Astrocyte (in vitro differentiated cells and primary cell): ENCODE measurements around the gene MLLT10. TPM values are rescaled to one million over a fixed set of nuclear protein-coding genes. Genes with fewer than 3 reads are reported as not detected.
A peak's percentile ranks its signal among the peaks of the same experiment; 100 is the strongest.

Source experiments
- DNase-seq: peaks from one replicate; pipeline ENCODE4 v3.0.0-alpha.2; 2010; ENCODE audit warnings: low read depth
- FAIRE-seq: peaks from 2 replicates; lab custom pipeline; 2011; peaks lifted over from hg19 to GRCh38; lab: Jason Lieb, UNC
- H2AFZ ChIP-seq: 2 replicates; pipeline ENCODE4 v1.6.0; 2012; ENCODE audit warnings: low read depth, low read length, inconsistent platforms
- H3K27ac ChIP-seq: 2 replicates; pipeline ENCODE4 v1.5.1; 2011; ENCODE audit warnings: low read depth, low read length, inconsistent platforms
- H3K27me3 ChIP-seq: 2 replicates; pipeline ENCODE4 v1.6.0; 2011; ENCODE audit warnings: low read length, inconsistent platforms; ENCODE audit not compliant: insufficient read depth
- H3K36me3 ChIP-seq: 2 replicates; pipeline ENCODE4 v1.5.1; 2011; ENCODE audit warnings: low read length, inconsistent platforms; ENCODE audit not compliant: insufficient read depth
- H3K4me1 ChIP-seq: 2 replicates; pipeline ENCODE4 v1.5.1; 2011; ENCODE audit warnings: low read length, inconsistent platforms; ENCODE audit not compliant: insufficient read depth
- H3K4me2 ChIP-seq: 2 replicates; pipeline ENCODE4 v1.6.0; 2012; ENCODE audit warnings: low read length, inconsistent platforms
- H3K4me3 ChIP-seq: 2 replicates; pipeline ENCODE4 v1.5.1; 2011; ENCODE audit warnings: low read depth, mild to moderate bottlenecking, low read length, inconsistent platforms; ENCODE audit not compliant: insufficient read depth
- H3K79me2 ChIP-seq: 2 replicates; pipeline ENCODE4 v1.6.0; 2012; ENCODE audit warnings: mild to moderate bottlenecking, low read length, inconsistent platforms; ENCODE audit not compliant: insufficient read depth
- H3K9ac ChIP-seq: 2 replicates; pipeline ENCODE4 v1.6.0; 2012; ENCODE audit warnings: mild to moderate bottlenecking, low read length, inconsistent platforms
- H3K9me3 ChIP-seq: 2 replicates; pipeline ENCODE4 v1.5.1; 2012; ENCODE audit warnings: low read depth, mild to moderate bottlenecking, low read length, inconsistent platforms; ENCODE audit not compliant: insufficient read depth
- H4K20me1 ChIP-seq: 2 replicates; pipeline ENCODE4 v1.6.0; 2012; ENCODE audit warnings: low read length, inconsistent platforms; ENCODE audit not compliant: insufficient read depth
- H3K27ac Mint-ChIP-seq: one replicate; pipeline ENCODE4 v1.8.0; 2021; ENCODE audit warnings: mild to moderate bottlenecking, mixed read lengths; ENCODE audit not compliant: unreplicated experiment
- H3K27me3 Mint-ChIP-seq: one replicate; pipeline ENCODE4 v1.8.0; 2021; ENCODE audit warnings: low read depth, mixed read lengths; ENCODE audit not compliant: unreplicated experiment
- H3K36me3 Mint-ChIP-seq: one replicate; pipeline ENCODE4 v1.8.0; 2021; ENCODE audit warnings: low read depth, mixed read lengths; ENCODE audit not compliant: unreplicated experiment
- H3K4me1 Mint-ChIP-seq: one replicate; pipeline ENCODE4 v1.8.0; 2021; ENCODE audit warnings: low read depth, mixed read lengths; ENCODE audit not compliant: unreplicated experiment
- H3K4me3 Mint-ChIP-seq: one replicate; pipeline ENCODE4 v1.8.0; 2021; ENCODE audit warnings: mild to moderate bottlenecking, moderate library complexity, mixed read lengths; ENCODE audit not compliant: unreplicated experiment
- H3K9me3 Mint-ChIP-seq: one replicate; pipeline ENCODE4 v1.8.0; 2021; ENCODE audit warnings: mild to moderate bottlenecking, mixed read lengths; ENCODE audit not compliant: unreplicated experiment
- EZH2 ChIP-seq: IDR thresholded peaks from 2 replicates; pipeline ENCODE4 v1.6.1; 2012; ENCODE audit warnings: mild to moderate bottlenecking, low read length, inconsistent platforms; ENCODE audit not compliant: insufficient read depth
- total RNA-seq: library from RNA; stranded (reverse); gene quantifications from 2 replicates; pipeline ENCODE4 v1.2.1, GENCODE V29; 2021
- TF ChIP-seq, protein P1 (sequence below): IDR thresholded peaks from 2 replicates; pipeline ENCODE4 v1.5.1; 2011; ENCODE audit warnings: low read depth, mild to moderate bottlenecking, inconsistent platforms, low read length, moderate library complexity; ENCODE audit not compliant: insufficient read depth

MLLT10 gene
- total RNA-seq, 1 donor from 2014 or later = 46.9 TPM

GRCh38 chr10:21677551-21677950 is 143.5 kb downstream of the MLLT10 start:
- peaks cover 3% of the 10 kb centered on the region for H3K36me3 Mint-ChIP-seq
- Histone ChIP-seq H3K27me3 (no peaks in the 10 kb centered on the region), H2AFZ (no peak overlapping the region), H4K20me1 (peaks cover 27% of the 10 kb centered on the region), H3K4me2 (no peak overlapping the region), H3K27ac (no peak overlapping the region), H3K4me3 (no peak overlapping the region), H3K79me2 (peaks cover 15% of the 10 kb centered on the region), H3K4me1 (no peaks in the 10 kb centered on the region), H3K36me3 (no peaks in the 10 kb centered on the region), H3K9me3 (no peaks in the 10 kb centered on the region), H3K9ac (no peak overlapping the region)
- H3K9me3 Mint-ChIP-seq = no peaks in the 10 kb centered on the region
- FAIRE-seq (no peak), DNase-seq (no peak)
- H3K27ac Mint-ChIP-seq = no peak overlapping the region
- peaks cover 3% of the 10 kb centered on the region for H3K4me1 Mint-ChIP-seq
- TF ChIP-seq, protein P1, sequence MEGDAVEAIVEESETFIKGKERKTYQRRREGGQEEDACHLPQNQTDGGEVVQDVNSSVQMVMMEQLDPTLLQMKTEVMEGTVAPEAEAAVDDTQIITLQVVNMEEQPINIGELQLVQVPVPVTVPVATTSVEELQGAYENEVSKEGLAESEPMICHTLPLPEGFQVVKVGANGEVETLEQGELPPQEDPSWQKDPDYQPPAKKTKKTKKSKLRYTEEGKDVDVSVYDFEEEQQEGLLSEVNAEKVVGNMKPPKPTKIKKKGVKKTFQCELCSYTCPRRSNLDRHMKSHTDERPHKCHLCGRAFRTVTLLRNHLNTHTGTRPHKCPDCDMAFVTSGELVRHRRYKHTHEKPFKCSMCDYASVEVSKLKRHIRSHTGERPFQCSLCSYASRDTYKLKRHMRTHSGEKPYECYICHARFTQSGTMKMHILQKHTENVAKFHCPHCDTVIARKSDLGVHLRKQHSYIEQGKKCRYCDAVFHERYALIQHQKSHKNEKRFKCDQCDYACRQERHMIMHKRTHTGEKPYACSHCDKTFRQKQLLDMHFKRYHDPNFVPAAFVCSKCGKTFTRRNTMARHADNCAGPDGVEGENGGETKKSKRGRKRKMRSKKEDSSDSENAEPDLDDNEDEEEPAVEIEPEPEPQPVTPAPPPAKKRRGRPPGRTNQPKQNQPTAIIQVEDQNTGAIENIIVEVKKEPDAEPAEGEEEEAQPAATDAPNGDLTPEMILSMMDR = no peak
- H3K4me3 Mint-ChIP-seq = no peak overlapping the region
- H3K27me3 Mint-ChIP-seq = no peaks in the 10 kb centered on the region

DNA sequence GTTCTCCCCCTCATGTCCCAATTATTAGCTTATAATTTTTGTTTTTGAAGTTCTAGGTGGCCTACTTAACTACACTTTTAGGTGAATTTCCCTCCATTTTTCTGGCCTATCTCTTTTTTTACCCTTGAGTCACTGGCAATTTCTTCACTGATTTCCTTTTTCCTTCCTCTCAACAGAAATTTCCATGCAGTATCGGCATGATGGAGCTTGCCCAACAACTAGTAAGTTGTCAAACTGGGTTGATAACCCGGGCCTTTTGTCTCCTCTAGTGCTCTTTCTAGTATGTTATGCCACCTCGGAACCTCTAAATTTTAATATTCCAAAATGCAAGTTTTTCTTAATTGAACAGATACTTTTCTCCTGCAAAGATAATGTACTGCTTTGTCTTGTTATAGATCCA is 147.1 kb downstream of the MLLT10 start:
- H3K36me3 ChIP-seq = no peaks in the 10 kb centered on the region
- no peaks in the 10 kb centered on the region for H3K9me3 ChIP-seq
- TF ChIP-seq EZH2 = no peak
- TF ChIP-seq, protein P1 = no peak
- Mint-ChIP-seq H3K27me3 (no peaks in the 10 kb centered on the region), H3K27ac (no peak overlapping the region), H3K4me1 (peaks cover 3% of the 10 kb centered on the region), H3K36me3 (peaks cover 3% of the 10 kb centered on the region), H3K4me3 (no peak overlapping the region), H3K9me3 (no peaks in the 10 kb centered on the region)
- no peak overlapping the region for H3K4me3 ChIP-seq
- peaks cover 18% of the 10 kb centered on the region for H4K20me1 ChIP-seq
- no peak overlapping the region for H2AFZ ChIP-seq
- H3K27me3 ChIP-seq = no peaks in the 10 kb centered on the region
- no peak overlapping the region for H3K9ac ChIP-seq
- no peak overlapping the region for H3K4me2 ChIP-seq
- no peak overlapping the region for H3K27ac ChIP-seq
- DNase-seq (no peak), FAIRE-seq (no peak)
- H3K79me2 ChIP-seq = peaks cover 9% of the 10 kb centered on the region
- H3K4me1 ChIP-seq = no peaks in the 10 kb centered on the region

- no peaks in the 10 kb centered on the region for H3K4me1 ChIP-seq
- peaks cover 15% of the 10 kb centered on the region for H3K79me2 ChIP-seq
- H3K27me3 Mint-ChIP-seq = no peaks in the 10 kb centered on the region
- no peak overlapping the region for H3K9ac ChIP-seq
- H3K4me1 Mint-ChIP-seq = peaks cover 10% of the 10 kb centered on the region
- no peaks in the 10 kb centered on the region for H3K9me3 Mint-ChIP-seq
- no peaks in the 10 kb centered on the region for H3K36me3 ChIP-seq
- no peak overlapping the region for H3K4me3 ChIP-seq
- no peaks in the 10 kb centered on the region for H3K36me3 Mint-ChIP-seq
- H3K4me2 ChIP-seq = no peak overlapping the region
- H2AFZ ChIP-seq = no peak overlapping the region
- peaks cover 22% of the 10 kb centered on the region for H4K20me1 ChIP-seq
- H3K27ac Mint-ChIP-seq = peak overlapping the region; percentile 54
- H3K4me3 Mint-ChIP-seq = no peak overlapping the region
- TF ChIP-seq EZH2 = no peak
- TF ChIP-seq, protein P1 = no peak
- H3K27ac ChIP-seq = no peak overlapping the region
- no peaks in the 10 kb centered on the region for H3K9me3 ChIP-seq
- peak; percentile 14 for DNase-seq
- no peak for FAIRE-seq
- no peaks in the 10 kb centered on the region for H3K27me3 ChIP-seq
Observed at GRCh38 chr10:21687266-21688008, 153.4 kb downstream of the MLLT10 start.
